ENCODE measurements around the gene PTH2. TPM values are rescaled to one million over a fixed set of nuclear protein-coding genes. Genes with fewer than 3 reads are reported as not detected.

PTH2 gene
- polyA plus RNA-seq, 1 donor from 2014 or later: not detected

GRCh38 chr19:49465371-49465770 is 42.1 kb upstream of the PTH2 start:
- H3K4me2 ChIP-seq (ENCODE audit: low read length): no peak overlapping the region
- no peak overlapping the region for H3K9ac ChIP-seq (ENCODE audit: low read length)
- H3K27me3 ChIP-seq (ENCODE audit: insufficient read depth, low read depth, low read length): no peaks in the 10 kb centered on the region
- no peak overlapping the region for H3K27ac ChIP-seq (ENCODE audit: low read length)
- no peaks in the 10 kb centered on the region for H3F3A ChIP-seq (ENCODE audit: insufficient read depth, low read length, poor library complexity, severe bottlenecking)
- no peaks in the 10 kb centered on the region for H3K36me3 ChIP-seq (ENCODE audit: insufficient read depth, low read length)
- H3K9me2 ChIP-seq (ENCODE audit: insufficient read depth, low read length): no peaks in the 10 kb centered on the region
- H3K79me2 ChIP-seq (replicated peaks; ENCODE audit: insufficient read depth, low read length): no peaks in the 10 kb centered on the region
- H3K9me3 ChIP-seq (ENCODE audit: low read length): no peaks in the 10 kb centered on the region
- H3K4me3 ChIP-seq (ENCODE audit: low read length): no peak overlapping the region
- H2AFZ ChIP-seq (ENCODE audit: low read depth, low read length): no peak overlapping the region
- H4K20me1 ChIP-seq (ENCODE audit: insufficient read depth): no peaks in the 10 kb centered on the region
- TF ChIP-seq CTCF (IDR thresholded peaks at IDR 0.05; ENCODE audit: poor library complexity, severe bottlenecking): no peak
- TF ChIP-seq SMC3 (conservative IDR thresholded peaks at IDR 0.05; ENCODE audit: poor library complexity): no peak
- TF ChIP-seq EZH2 (IDR thresholded peaks at IDR 0.05; ENCODE audit: borderline replicate concordance, insufficient read depth, low read length, poor library complexity, severe bottlenecking): no peak

GRCh38 chr19:49463960-49464740 is 40.9 kb upstream of the PTH2 start:
- H2AFZ ChIP-seq (ENCODE audit: low read depth, low read length): no peak overlapping the region
- H3K27me3 ChIP-seq (ENCODE audit: insufficient read depth, low read depth, low read length): no peaks in the 10 kb centered on the region
- H3F3A ChIP-seq (ENCODE audit: insufficient read depth, low read length, poor library complexity, severe bottlenecking): no peaks in the 10 kb centered on the region
- H3K9me3 ChIP-seq (ENCODE audit: low read length): no peaks in the 10 kb centered on the region
- no peak overlapping the region for H3K4me2 ChIP-seq (ENCODE audit: low read length)
- no peaks in the 10 kb centered on the region for H3K79me2 ChIP-seq (replicated peaks; ENCODE audit: insufficient read depth, low read length)
- no peak overlapping the region for H3K4me3 ChIP-seq (ENCODE audit: low read length)
- H3K9me2 ChIP-seq (ENCODE audit: insufficient read depth, low read length): no peaks in the 10 kb centered on the region
- no peak overlapping the region for H3K9ac ChIP-seq (ENCODE audit: low read length)
- H3K27ac ChIP-seq (ENCODE audit: low read length): no peak overlapping the region
- no peaks in the 10 kb centered on the region for H3K36me3 ChIP-seq (ENCODE audit: insufficient read depth, low read length)
- TF ChIP-seq EP300 (conservative IDR thresholded peaks at IDR 0.05; ENCODE audit: poor library complexity, severe bottlenecking): no peak
- H4K20me1 ChIP-seq (ENCODE audit: insufficient read depth): no peaks in the 10 kb centered on the region

- Histone ChIP-seq H4K20me1 (ENCODE audit: insufficient read depth) (no peaks in the 10 kb centered on the region), H3K9me2 (ENCODE audit: insufficient read depth, low read length) (no peaks in the 10 kb centered on the region), H3F3A (ENCODE audit: insufficient read depth, low read length, poor library complexity, severe bottlenecking) (no peaks in the 10 kb centered on the region), H3K27ac (ENCODE audit: low read length) (no peak overlapping the region), H3K27me3 (ENCODE audit: insufficient read depth, low read depth, low read length) (no peaks in the 10 kb centered on the region), H3K4me3 (ENCODE audit: low read length) (no peak overlapping the region), H3K4me2 (ENCODE audit: low read length) (no peak overlapping the region), H3K79me2 (replicated peaks; ENCODE audit: insufficient read depth, low read length) (no peaks in the 10 kb centered on the region), H2AFZ (ENCODE audit: low read depth, low read length) (no peak overlapping the region), H3K9me3 (ENCODE audit: low read length) (no peaks in the 10 kb centered on the region), H3K9ac (ENCODE audit: low read length) (no peak overlapping the region), H3K36me3 (ENCODE audit: insufficient read depth, low read length) (no peaks in the 10 kb centered on the region)
- TF ChIP-seq REST (IDR thresholded peaks at IDR 0.05; ENCODE audit: borderline replicate concordance): no peak
- TF ChIP-seq MXI1 (conservative IDR thresholded peaks at IDR 0.05; ENCODE audit: poor library complexity, severe bottlenecking): no peak
- no peak for TF ChIP-seq TAF1 (IDR thresholded peaks at IDR 0.05; ENCODE audit: low read depth)
- TF ChIP-seq POLR2AphosphoS5 (IDR thresholded peaks at IDR 0.05): no peak
- TF ChIP-seq SMC3 (conservative IDR thresholded peaks at IDR 0.05; ENCODE audit: poor library complexity): no peak
- TF ChIP-seq RAD21 (conservative IDR thresholded peaks at IDR 0.05): no peak
- TF ChIP-seq EZH2 (IDR thresholded peaks at IDR 0.05; ENCODE audit: borderline replicate concordance, insufficient read depth, low read length, poor library complexity, severe bottlenecking): no peak
- no peak for TF ChIP-seq EP300 (conservative IDR thresholded peaks at IDR 0.05; ENCODE audit: poor library complexity, severe bottlenecking)
- TF ChIP-seq CTCF (IDR thresholded peaks at IDR 0.05; ENCODE audit: poor library complexity, severe bottlenecking): no peak
Observed at GRCh38 chr19:49462492-49462891, 39.3 kb upstream of the PTH2 start.

Measured in neural cell (in vitro differentiated cells).